GM12872 (cell line): Measurements from ENCODE around the gene KCTD13.

ENCODE experiments used
- TF ChIP-seq, protein P1 (sequence below): IDR thresholded peaks from 3 replicates; pipeline ENCODE4 v1.5.1; 2011; ENCODE audit warnings: low read depth, mild to moderate bottlenecking, low read length, moderate library complexity; ENCODE audit not compliant: insufficient read depth

KCTD13 gene

DNA sequence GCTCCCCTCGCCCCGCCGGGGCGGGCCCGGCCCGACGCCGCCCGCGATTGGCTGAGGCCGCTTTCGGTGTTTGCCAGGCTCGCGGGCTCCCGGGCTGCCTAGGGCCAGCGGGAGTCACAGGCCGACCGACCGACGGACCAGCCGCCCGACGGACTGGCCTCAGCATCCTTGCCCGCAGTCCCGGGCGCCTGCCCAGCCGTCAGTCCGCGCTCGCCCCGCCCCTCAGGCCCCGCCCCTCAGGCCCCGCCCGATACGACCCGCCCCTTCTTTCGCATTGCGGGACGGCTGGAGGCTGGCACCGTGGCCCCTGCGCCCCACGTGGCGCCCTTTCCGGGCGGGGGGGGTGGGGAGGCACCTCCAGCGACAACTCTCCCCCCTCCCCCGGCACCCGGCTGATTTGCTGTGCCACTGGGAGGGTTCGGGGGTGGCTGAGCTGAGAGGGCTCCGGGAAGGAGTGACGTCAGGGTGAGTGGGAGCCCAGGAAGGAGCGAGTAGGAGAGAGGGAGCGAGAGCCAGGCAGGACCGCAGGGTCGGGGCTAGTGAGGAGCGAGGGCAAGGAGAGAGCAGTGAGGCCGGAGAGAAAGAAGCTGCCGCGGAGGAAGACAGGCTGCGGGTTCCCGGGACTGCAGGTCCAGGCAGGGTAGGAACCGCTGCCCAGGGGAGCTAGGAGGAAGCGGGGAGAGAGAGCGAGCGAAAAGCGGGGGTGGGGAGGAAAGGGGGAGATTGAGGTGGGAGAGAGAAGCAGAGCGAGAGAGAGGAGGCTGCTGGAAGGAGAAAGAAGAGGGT, 25.7 kb downstream of the KCTD13 start, which contains the start of gene ASPHD1:
ASPHD1 (plus strand) TSS at position 387 of the 786 bp plus-strand sequence. CDS start 484 bp downstream, outside the sequence.
- TF ChIP-seq, protein P1, sequence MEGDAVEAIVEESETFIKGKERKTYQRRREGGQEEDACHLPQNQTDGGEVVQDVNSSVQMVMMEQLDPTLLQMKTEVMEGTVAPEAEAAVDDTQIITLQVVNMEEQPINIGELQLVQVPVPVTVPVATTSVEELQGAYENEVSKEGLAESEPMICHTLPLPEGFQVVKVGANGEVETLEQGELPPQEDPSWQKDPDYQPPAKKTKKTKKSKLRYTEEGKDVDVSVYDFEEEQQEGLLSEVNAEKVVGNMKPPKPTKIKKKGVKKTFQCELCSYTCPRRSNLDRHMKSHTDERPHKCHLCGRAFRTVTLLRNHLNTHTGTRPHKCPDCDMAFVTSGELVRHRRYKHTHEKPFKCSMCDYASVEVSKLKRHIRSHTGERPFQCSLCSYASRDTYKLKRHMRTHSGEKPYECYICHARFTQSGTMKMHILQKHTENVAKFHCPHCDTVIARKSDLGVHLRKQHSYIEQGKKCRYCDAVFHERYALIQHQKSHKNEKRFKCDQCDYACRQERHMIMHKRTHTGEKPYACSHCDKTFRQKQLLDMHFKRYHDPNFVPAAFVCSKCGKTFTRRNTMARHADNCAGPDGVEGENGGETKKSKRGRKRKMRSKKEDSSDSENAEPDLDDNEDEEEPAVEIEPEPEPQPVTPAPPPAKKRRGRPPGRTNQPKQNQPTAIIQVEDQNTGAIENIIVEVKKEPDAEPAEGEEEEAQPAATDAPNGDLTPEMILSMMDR, result no peak

DNA sequence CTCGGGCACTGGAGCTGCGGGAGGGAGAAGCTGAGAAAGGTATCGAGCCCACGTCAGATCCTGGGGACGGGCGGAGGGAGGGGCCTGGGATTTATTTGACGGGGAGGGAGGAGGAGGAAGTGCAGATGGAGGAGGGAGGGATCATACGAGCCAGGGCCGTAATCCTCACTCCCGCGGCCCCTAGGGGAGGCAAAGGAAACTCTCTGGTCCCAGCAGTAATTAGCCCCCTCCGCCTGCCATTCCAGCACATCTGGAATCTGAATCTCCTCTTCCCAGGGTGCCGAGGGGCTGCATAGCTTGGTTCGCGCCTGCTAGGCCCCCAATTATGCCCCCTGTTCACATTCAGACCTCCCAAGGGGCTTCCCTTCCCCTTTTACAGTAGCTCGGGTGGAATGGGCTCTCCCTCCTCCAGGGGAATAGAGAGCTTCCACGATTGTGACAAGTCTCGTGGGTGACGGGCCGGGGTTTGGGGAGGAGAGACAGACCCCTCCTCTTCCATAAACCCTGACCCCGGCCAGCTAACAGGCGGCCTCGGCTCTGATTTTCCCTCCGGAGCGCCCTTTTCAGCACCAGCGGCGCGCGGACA, 26.4 kb downstream of the KCTD13 start, which contains the start of gene SEZ6L2:
SEZ6L2 (minus strand) TSS at position 35 of the 586 bp plus-strand sequence. CDS start 531 bp downstream, outside the sequence.
- TF ChIP-seq, protein P1, result no peak

DNA sequence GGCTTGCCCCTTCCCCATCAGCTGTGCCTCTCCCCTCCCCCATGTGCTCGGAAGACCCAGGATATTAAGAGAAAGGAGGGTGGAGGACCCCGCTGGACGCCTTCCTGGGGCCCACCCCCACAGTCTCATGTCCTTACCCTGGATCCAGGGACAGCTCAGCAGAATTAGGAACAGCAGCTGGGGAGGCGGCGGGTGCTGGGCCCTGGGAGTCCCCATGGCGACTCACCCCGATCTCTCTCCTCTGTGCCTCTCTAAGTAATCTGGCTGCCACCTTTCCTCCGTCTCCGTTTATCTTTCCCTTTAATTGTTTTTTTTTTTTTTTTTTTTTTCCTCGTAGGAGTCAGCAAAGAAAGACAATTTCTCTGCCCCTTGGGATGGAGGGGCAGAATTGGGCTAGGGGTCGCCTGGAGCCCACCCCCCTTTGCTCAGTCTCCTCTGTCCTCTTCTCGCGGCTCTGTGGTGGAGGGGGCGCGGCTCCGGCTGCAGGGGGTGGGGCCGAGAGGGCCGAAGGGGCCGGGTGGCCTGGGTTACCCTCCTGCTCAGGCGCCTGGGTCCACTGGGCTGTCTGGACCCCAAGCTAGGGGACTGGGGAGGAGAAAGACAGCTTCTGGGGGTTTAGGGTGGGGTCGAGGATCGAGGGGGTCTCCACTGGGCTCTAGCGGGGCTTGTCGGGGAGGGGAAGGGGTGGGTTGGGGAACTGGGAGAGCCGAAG, 27.1 kb downstream of the KCTD13 start:
- TF ChIP-seq, protein P1, result no peak

DNA sequence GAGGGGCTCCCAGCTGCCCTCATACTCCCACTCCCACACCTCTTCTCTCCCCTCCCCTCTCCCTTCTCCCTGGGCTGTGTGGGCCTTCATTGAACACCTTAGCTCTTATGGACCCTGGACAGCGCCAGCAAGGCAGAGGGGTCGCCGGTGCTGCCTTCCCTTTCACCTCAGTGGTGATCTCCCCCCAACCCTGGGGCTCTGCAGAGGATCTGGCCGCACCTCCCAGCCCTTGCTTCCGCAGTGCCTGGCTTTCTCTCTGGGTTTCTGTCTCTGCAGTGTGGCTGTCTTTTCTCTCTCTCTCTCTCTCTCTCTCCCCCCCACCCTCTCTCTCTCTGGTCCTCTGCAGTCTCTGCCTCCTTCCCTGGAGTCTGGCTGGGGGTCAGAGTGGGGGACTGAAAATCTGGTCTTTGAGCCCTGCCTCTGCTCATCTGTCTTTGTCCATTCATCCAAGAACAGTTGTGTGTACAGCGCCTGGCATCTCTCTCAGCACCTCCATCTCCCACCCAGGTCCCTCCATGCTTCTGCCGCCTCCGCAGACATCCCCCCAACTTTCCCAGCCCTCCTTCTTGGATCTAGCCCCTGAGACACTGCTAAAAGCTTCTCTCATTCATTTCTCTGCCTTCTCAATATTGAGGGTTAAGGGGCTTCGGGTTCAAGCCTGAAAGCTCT, 27.8 kb downstream of the KCTD13 start:
- TF ChIP-seq, protein P1, result no peak

DNA sequence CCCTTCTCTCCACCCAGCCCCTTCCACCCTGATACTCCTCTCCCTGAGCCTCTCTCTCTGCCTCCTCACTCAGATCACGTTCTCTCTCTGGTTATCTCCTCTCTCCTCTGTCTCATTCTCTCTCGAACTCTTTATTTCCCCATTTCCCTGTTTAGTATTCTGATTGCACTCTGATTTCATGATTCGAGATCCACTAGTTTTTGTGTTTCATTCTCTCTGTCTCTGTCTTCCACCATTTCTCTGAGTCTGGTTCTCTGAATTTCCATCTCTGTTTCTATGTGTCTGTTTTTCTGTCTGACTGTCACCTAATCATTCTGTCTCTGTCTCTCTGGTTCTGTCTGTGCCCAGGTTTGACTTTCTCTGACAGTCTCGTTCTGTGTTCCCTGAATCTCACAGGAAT, 28.7 kb downstream of the KCTD13 start:
- TF ChIP-seq, protein P1, result no peak

DNA sequence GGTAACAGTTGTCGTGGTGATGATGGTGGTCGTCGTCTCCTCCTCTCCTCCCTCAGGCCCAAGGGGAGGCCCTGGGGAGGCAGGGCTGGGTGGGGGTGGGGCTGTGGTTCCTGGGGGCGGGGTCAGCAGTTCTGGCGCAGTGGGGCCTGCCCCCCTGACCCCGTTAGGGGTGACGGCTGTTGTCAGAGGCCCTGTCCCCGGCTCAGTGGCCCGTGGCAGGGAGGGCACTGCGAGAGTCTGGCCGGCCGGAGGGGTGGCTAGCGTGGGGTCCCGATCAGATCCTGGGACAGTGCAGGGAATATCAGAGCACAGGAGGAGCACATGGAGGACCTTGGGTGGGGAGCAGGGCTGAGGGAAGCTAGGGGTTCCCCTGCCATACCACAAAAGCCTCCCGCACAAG, 29.2 kb downstream of the KCTD13 start:
- TF ChIP-seq, protein P1, result no peak

DNA sequence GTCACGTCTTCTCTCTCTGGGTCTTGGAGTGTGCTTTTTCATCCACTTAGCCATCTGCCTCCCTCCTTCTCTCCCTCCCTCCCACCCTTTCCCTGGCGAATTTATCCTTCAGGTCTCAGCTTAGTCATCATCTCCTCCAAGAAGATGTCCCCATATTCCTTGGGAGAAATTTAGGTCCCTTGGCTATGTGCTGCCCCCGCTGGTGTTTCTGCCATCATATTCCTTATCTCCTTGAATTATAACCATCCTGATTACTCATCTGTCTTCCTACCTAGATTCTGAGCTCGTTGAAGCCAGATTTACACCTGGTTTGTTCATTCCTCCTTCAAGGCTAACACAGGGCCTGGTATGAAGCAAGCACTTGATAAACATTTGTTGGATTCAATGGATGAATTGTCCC, 31.7 kb downstream of the KCTD13 start:
- TF ChIP-seq, protein P1, result no peak
